Measurements from ENCODE around the gene HPS5. TPM values are rescaled to one million over a fixed set of nuclear protein-coding genes. Genes with fewer than 3 reads are reported as not detected.

The HPS5 gene
- total RNA-seq, 1 donor from 2014 or later, result 15.1 TPM

DNA sequence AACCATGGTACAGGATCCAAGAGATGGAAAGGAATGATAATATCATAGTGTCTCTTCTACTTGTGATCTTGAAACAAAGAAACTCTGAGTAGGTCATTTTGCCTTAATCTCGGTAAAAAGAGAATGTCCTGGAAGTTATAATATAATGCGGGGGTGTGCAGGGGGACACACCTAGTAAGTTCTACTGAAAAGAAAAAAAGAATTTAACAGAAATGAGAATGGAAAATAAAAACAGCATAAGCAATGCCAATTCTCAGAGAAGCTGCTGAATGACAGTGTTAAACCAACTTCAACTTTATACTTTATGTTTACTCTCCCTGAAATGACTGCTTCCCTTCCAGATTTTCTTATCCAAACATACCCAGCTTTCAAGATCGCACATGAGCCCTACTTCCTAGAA is 2.0 kb downstream of the HPS5 start:
- TF ChIP-seq, protein P1, sequence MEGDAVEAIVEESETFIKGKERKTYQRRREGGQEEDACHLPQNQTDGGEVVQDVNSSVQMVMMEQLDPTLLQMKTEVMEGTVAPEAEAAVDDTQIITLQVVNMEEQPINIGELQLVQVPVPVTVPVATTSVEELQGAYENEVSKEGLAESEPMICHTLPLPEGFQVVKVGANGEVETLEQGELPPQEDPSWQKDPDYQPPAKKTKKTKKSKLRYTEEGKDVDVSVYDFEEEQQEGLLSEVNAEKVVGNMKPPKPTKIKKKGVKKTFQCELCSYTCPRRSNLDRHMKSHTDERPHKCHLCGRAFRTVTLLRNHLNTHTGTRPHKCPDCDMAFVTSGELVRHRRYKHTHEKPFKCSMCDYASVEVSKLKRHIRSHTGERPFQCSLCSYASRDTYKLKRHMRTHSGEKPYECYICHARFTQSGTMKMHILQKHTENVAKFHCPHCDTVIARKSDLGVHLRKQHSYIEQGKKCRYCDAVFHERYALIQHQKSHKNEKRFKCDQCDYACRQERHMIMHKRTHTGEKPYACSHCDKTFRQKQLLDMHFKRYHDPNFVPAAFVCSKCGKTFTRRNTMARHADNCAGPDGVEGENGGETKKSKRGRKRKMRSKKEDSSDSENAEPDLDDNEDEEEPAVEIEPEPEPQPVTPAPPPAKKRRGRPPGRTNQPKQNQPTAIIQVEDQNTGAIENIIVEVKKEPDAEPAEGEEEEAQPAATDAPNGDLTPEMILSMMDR (IDR thresholded peaks at IDR 0.05; ENCODE audit: insufficient read depth, low read length, poor library complexity, severe bottlenecking), result no peak
- Histone ChIP-seq H3K36me3 (ENCODE audit: control insufficient read depth, insufficient read depth, low read length) (no peaks in the 10 kb centered on the region), H3K27me3 (ENCODE audit: control insufficient read depth, insufficient read depth, low read length) (no peaks in the 10 kb centered on the region), H3K4me3 (ENCODE audit: low read depth, low read length) (no peak overlapping the region)
- no peak for DNase-seq (ENCODE audit: low read depth)

DNA sequence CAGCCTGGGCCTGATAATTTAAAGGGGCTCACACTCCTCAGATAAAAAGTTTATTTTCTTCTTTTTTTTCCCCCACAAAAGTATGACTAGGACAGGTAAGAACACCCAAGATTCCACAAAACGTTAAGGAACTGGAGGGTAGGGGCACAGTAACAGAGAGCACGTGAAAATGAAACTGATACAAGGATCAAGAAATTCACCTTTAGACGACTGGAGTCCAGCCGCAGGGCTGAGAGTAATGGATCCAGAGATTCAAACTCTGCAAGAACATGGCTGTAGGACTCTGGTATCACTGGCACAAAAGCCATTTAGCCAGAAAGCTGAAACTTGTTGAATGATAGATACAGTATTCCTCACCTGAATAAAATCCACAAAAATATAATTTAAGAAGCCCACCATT is 4.4 kb downstream of the HPS5 start:
- no peak for DNase-seq (ENCODE audit: low read depth)
- TF ChIP-seq, protein P1 (IDR thresholded peaks at IDR 0.05; ENCODE audit: insufficient read depth, low read length, poor library complexity, severe bottlenecking), result no peak
- H3K36me3 ChIP-seq (ENCODE audit: control insufficient read depth, insufficient read depth, low read length), result no peaks in the 10 kb centered on the region
- H3K27me3 ChIP-seq (ENCODE audit: control insufficient read depth, insufficient read depth, low read length), result no peaks in the 10 kb centered on the region
- no peak overlapping the region for H3K4me3 ChIP-seq (ENCODE audit: low read depth, low read length)

DNA sequence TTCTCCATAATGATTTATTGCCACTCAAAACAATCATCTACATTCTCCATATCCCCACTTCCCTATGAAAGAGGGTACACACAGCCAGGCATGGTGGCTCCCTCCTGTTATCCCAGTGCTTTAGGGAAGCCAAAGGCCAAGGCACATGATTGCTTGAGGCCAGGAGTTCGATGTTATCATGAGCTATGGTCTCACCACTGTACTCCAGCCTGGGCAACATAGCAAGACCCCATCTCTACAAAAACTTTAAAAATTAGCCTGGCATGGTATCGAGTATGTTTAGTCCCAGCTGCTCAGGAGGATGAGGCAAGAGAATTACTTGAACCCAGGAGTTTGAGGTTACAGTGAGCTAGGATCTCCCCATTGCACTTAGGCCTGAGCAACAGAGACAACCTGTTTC is 6.0 kb downstream of the HPS5 start:
- Histone ChIP-seq H3K27me3 (ENCODE audit: control insufficient read depth, insufficient read depth, low read length) (no peaks in the 10 kb centered on the region), H3K4me3 (ENCODE audit: low read depth, low read length) (no peak overlapping the region), H3K36me3 (ENCODE audit: control insufficient read depth, insufficient read depth, low read length) (no peaks in the 10 kb centered on the region)
- DNase-seq (ENCODE audit: low read depth), result no peak
- TF ChIP-seq, protein P1 (IDR thresholded peaks at IDR 0.05; ENCODE audit: insufficient read depth, low read length, poor library complexity, severe bottlenecking), result no peak

DNA sequence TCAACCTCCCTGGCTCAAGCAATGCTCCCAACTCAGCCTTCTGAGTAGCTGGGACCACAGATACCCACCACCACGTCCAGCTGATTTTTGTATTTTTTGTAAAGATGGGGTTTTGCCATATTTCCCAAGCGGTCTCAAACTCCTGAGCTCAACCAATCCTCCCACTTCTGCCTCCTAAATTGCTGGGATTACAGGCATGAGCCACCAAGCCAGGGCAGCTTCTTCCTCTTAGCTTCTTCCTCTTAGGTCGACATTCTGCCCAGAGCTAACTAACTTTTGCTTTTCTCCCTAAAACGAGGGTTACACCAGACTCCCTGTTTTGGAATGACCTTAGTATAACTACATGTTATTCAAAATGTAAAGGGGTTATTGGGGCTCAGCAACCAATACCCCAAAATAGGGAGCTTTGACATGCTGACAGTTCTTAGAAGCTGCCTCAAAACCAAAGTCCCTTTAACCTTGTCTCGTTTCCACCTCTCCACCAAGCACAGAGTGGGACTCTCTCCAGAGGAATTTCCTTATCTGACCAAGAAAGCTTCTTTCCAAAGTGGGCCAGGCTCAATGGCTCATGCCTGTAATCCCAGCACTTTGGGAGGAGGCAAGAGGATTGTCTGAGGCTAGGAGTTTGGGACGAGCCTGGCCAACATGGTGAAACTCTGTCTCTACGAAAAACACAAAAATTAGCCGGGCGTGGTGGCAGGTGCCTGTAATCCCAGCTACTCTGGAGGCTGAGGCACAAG is 7.0 kb downstream of the HPS5 start:
- Histone ChIP-seq H3K27me3 (ENCODE audit: control insufficient read depth, insufficient read depth, low read length) (no peaks in the 10 kb centered on the region), H3K4me3 (ENCODE audit: low read depth, low read length) (no peak overlapping the region), H3K36me3 (ENCODE audit: control insufficient read depth, insufficient read depth, low read length) (no peaks in the 10 kb centered on the region)
- no peak for DNase-seq (ENCODE audit: low read depth)
- TF ChIP-seq, protein P1 (IDR thresholded peaks at IDR 0.05; ENCODE audit: insufficient read depth, low read length, poor library complexity, severe bottlenecking), result no peak

DNA sequence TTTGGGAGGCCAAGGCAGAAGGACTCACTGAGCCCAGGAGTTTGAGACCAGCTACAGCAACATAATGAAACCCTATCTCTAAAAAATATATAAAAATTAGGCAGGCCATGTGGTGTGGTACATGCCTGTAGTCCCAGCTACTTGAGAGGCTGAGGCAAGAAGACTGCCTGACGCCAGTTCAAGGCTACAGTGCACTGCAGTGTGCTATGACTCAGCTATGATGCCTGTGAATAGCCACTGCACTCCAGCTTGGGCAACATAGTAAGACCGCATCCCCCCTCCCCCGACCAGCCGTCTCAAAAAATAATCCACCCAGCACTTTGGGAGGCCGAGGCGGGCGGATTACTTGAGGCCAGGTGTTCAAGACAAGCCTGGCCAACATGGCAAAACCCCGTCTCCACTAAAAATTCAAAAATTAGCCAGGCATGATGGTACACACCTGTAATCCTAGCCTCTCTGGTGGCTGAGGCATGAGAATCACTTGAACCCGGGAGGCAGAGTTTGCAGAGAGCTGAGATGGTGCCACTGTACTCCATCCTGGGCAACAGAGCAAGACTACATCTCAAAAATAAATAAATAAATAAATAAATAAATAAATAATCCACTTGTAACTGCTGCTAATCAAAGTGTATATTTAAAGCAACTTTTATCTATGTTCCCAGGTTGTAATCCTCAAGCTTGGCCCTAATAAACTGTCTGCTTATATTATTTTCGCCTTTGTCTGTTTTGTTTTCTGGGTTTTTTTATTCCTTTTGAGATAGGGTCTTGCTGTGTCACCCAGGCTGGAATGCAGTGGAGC is 7.8 kb downstream of the HPS5 start:
- Histone ChIP-seq H3K4me3 (ENCODE audit: low read depth, low read length) (no peak overlapping the region), H3K27me3 (ENCODE audit: control insufficient read depth, insufficient read depth, low read length) (no peaks in the 10 kb centered on the region), H3K36me3 (ENCODE audit: control insufficient read depth, insufficient read depth, low read length) (peaks cover under 1% of the 10 kb centered on the region)
- TF ChIP-seq, protein P1 (IDR thresholded peaks at IDR 0.05; ENCODE audit: insufficient read depth, low read length, poor library complexity, severe bottlenecking), result no peak
- no peak for DNase-seq (ENCODE audit: low read depth)
